Mucosa of descending colon (tissue), 3 donors: ENCODE results near the gene NKD1. TPM values are rescaled to one million over a fixed set of nuclear protein-coding genes. Genes with fewer than 3 reads are reported as not detected.
A peak's percentile ranks its signal among the peaks of the same experiment; 100 is the strongest.

ENCODE experiments used
- ATAC-seq: fragments of 200-7000 bp; cut with Tn5 transposase; one replicate; pipeline ENCODE4 v1.9.1; 2020; ENCODE audit warnings: mild to moderate bottlenecking, moderate library complexity
- DNase-seq, 3 donors: peaks; one replicate each; pipeline ENCODE4 v3.0.0-alpha.2; 2020
- H3K36me3 ChIP-seq: fragments of 200-600 bp; one replicate; pipeline ENCODE4 v1.8.0; 2021; ENCODE audit warnings: low read depth, mild to moderate bottlenecking
- H3K4me1 ChIP-seq: fragments of 200-600 bp; one replicate; pipeline ENCODE4 v1.8.0; 2021; ENCODE audit warnings: low read depth, mild to moderate bottlenecking
- H3K4me3 ChIP-seq: fragments of 200-600 bp; one replicate; pipeline ENCODE4 v1.8.0; 2021; ENCODE audit warnings: mild to moderate bottlenecking
- H3K9me3 ChIP-seq: fragments of 200-600 bp; one replicate; pipeline ENCODE4 v1.8.0; 2021; ENCODE audit warnings: mild to moderate bottlenecking
- intact Hi-C, 2 donors: fragments of 100-400 bp; cut with DNase I in 1 of 2; cut with micrococcal nuclease in 1 of 2; formaldehyde crosslinking; loops; one replicate each; pipeline versions ENCODE4 v1.11.0 to v1.11.1; 2022; cut with DNase I, micrococcal nuclease
- total RNA-seq, 3 donors: library from RNA; stranded (reverse); fragmentation: NEBNext Ultra II Directional in 2 of 3; extraction: Animal tissue kit (Norgen Biotek cat#: 25700) in 2 of 3; gene quantifications; one replicate each; pipeline versions ENCODE4 v1.2.1 to v1.2.4, GENCODE V29; 2021 to 2023
- TF ChIP-seq, protein P1 (sequence below): fragments of 200-600 bp; IDR thresholded peaks from one replicate; pipeline ENCODE4 v1.8.0; 2022; ENCODE audit warnings: antibody characterized with exemption, mild to moderate bottlenecking
- donor health status: DM: no; HTN: no; CAD: no; lungs with moderate emphysema.
- donor health status: DM: no; HTN: no; CAD: no.
- donor health status: DM: no; HTN: yes; CAD: no.

NKD1 gene
- total RNA-seq, 3 donors from 2014 or later: 1.6 to 28.0 (median 3.2) TPM

DNA sequence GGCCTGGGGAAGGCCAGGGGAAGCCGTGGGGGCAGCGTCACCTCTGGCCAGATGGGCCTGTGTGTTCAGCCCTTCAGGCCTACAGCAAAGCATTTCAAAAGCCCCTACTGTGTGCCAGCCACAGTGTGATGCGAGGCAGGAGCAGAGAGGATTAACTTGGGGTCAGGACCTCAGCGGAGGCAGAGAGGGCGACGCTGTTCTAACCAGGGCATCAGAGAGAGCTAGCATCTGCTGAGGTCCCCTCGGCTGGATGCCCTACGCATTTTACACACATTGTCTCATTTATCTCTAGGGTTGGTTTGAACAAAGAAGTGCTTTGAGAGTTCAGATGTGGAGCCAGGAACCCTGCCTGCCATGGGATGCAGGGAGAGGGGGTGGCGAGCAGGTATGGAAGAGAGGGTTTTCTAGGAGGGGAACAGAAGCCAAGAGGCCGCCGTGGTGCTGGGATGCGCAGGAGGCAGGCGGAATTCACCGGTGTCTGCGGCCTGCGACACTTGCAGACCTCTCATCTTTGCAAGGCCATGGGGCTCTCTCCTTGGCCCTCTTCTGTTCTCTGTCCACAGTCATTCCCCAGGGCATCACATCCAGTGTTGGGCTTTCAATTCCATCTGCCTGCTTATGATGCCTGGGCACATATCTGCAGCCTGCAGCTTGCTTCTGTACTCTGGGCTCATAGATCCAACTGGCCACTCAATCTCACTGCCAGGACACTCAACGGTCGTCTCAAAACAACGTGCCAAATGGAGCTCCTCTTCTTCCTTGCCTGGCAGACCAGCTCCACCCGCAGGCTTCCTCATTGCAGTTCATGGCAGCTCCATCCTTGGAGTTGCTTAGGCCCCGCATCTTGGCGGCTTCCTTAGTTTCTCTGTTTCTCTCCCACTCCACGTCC lies 8.1 kb upstream of the NKD1 start:
- TF ChIP-seq, protein P1, sequence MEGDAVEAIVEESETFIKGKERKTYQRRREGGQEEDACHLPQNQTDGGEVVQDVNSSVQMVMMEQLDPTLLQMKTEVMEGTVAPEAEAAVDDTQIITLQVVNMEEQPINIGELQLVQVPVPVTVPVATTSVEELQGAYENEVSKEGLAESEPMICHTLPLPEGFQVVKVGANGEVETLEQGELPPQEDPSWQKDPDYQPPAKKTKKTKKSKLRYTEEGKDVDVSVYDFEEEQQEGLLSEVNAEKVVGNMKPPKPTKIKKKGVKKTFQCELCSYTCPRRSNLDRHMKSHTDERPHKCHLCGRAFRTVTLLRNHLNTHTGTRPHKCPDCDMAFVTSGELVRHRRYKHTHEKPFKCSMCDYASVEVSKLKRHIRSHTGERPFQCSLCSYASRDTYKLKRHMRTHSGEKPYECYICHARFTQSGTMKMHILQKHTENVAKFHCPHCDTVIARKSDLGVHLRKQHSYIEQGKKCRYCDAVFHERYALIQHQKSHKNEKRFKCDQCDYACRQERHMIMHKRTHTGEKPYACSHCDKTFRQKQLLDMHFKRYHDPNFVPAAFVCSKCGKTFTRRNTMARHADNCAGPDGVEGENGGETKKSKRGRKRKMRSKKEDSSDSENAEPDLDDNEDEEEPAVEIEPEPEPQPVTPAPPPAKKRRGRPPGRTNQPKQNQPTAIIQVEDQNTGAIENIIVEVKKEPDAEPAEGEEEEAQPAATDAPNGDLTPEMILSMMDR: no peak
- intact Hi-C loops: no loop called here
- no peaks in the 10 kb centered on the region for H3K9me3 ChIP-seq
- no peaks in the 10 kb centered on the region for H3K4me1 ChIP-seq
- H3K36me3 ChIP-seq: no peaks in the 10 kb centered on the region
- H3K4me3 ChIP-seq: no peak overlapping the region
- DNase-seq (no peak), ATAC-seq (no peak)

DNA sequence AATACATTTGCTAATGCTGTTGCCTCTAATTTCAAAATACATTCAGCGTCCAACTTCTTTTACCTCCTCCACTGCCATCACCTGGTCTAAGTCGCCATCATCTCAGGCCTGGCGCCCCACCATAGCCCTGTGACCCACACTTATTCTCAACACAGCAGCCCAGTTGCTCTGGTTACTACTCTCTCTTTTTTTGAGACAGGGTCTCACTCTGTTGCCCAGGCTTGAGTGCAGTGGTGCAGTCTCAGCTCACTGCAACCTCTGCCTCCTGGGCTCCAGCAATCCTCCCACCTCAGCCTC lies 7.5 kb upstream of the NKD1 start:
- no peak for ATAC-seq

DNA sequence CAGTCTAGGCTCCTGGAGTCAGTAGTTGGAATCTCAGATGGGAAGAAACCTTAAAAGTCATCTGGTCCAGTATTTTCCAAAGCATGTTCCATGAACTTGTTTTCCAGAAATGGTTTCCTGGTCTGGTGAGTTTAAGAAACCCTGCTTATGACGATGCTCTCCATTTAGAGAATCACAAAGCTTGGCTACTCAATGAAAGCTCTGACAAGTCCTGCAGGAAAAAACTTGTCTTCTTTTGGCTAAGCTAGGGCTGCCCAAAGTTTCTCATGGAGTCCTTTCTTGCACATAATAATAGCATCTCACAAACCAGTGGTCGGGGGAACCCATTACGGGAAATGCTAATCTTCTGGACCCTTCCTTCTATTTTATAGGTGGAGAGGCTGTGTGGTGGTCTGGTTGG lies 5.5 kb upstream of the NKD1 start:
- no peaks in the 10 kb centered on the region for H3K4me1 ChIP-seq
- ATAC-seq: no peak
- intact Hi-C loops: no loop called here
- no peaks in the 10 kb centered on the region for H3K36me3 ChIP-seq
- no peak overlapping the region for H3K4me3 ChIP-seq
- no peaks in the 10 kb centered on the region for H3K9me3 ChIP-seq
- no peak for DNase-seq
- TF ChIP-seq, protein P1: no peak

More for the DNA sequence above, 7.5 kb upstream of the NKD1 start:
- TF ChIP-seq, protein P1: no peak
- no peak for DNase-seq
- Histone ChIP-seq H3K4me3 (no peak overlapping the region), H3K4me1 (no peaks in the 10 kb centered on the region), H3K9me3 (no peaks in the 10 kb centered on the region), H3K36me3 (no peaks in the 10 kb centered on the region)
- intact Hi-C loops: no loop called here

DNA sequence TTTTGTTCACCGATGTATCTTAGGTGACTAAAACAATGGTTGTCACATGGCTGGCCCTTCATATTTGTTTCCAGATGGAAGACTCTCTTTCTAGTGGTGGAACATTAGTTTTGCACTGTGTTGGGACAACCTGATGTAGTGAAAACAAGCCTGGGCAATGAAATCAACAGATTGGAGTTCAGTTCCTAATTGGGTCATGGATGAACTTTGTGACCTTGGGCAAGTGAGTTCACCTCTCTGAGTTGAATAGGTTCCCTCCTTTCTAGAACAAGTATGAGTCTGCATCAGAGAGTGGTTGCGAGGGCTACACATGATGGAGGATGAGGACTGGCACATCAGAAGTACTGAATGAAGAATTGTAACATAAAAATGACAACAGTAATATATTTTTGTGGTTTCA lies 2.1 kb upstream of the NKD1 start:
- no peak for DNase-seq
- H3K4me1 ChIP-seq: no peaks in the 10 kb centered on the region
- no peaks in the 10 kb centered on the region for H3K9me3 ChIP-seq
- no peak for ATAC-seq
- TF ChIP-seq, protein P1: no peak
- intact Hi-C loops: no loop called here
- H3K36me3 ChIP-seq: no peaks in the 10 kb centered on the region
- no peak overlapping the region for H3K4me3 ChIP-seq

DNA sequence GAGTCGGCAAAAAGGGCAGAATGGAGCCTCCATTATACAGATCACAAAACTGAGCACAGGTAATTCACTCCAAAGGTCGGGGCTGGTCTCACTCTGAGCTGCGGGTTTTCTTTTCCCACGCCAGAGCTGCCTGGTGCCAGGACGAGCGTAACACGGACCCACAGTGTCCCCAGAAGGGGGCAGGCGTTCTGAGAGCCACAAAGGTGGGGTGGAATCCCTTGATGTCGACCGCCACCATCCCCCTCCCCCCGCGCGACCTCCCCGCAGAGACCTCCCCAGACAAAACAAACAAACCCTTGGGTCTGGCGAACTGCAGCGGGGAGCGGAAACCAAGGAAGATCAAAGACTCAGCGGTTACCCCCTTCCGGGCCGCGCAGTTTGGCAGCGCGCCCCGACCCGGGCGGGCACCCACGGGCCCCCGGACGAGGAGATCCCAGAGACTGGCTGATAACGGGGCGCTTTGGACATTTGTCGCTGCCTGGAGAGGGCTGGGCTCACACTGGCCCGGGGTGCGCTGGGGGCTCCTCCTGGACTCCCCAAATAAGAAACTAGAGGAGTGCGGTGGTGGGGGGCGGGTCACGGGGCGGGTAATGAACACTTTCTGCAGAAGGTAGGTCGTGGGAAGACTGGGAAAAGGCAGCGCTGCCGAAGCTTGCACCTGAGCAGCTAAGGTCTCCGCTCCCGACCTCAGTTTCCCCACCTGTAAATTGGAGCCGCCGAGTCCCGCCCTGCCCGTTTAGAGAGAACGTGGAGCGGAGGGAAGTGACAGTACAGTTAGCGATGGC lies 664 bp upstream of the NKD1 start:
- peak; percentile 55 to 77 (median 66) for DNase-seq
- intact Hi-C loops: no loop called here
- peak; percentile 70 for ATAC-seq
- Histone ChIP-seq H3K9me3 (no peaks in the 10 kb centered on the region), H3K4me1 (no peaks in the 10 kb centered on the region), H3K4me3 (peak overlapping the region; percentile 19), H3K36me3 (no peaks in the 10 kb centered on the region)
- TF ChIP-seq, protein P1: no peak
